HG03575 (cell line): ENCODE measurements around the gene C1QTNF5.

ENCODE experiments used
- ATAC-seq: cut with Tn5 transposase; IDR thresholded peaks from one replicate; pipeline ENCODE4 v1.9.1; 2021; ENCODE audit not compliant: unreplicated experiment, insufficient number of reproducible peaks, low FRiP score; ENCODE audit errors: extremely low read depth

The C1QTNF5 gene

DNA sequence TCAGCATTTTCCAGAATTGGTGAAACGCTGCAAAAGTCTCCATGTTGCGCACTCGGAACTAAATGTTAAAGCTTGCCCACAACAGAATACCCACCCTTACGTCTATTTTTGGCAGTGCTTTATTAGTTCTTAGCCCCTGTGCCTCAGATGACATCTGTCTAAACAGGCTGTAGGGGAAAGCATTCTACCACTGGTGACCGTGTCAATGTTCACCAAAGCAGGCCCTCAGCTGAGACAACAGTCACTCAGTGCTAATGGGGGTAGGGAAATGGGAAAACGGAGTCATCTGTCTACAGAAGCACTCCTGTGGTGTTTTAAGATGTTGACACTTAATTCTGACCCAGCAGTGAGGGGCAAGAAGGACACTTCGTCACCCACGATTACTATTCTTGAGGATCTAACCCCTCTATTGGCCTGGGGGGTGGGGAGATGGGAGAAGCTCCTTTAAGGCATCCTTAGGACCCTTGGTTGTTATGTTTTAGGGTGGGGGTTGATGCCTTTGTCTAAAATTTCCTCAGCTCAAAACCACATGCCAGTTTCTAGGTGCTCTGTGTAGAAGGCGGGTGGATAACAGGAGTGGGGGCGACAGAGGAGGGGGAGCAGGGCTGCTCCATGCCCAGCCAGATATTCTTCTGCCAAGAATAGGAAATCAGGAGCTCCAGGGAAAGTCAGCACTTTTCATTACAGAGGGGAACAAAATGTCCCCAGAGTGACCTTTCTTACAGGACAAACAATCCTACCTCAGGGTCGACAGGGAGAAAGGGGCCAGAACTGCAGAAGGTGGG is 21.4 kb upstream of the C1QTNF5 start:
- no peak for ATAC-seq

- no peak for ATAC-seq
Observed at GRCh38 chr11:119361056-119361787, 20.5 kb upstream of the C1QTNF5 start.

- no peak for ATAC-seq
Observed at GRCh38 chr11:119359365-119360214, 18.9 kb upstream of the C1QTNF5 start.

- no peak for ATAC-seq
Observed at GRCh38 chr11:119357074-119357473, 16.4 kb upstream of the C1QTNF5 start.

GRCh38 chr11:119356349-119357031 is 15.8 kb upstream of the C1QTNF5 start:
- no peak for ATAC-seq

- ATAC-seq: no peak
Observed at GRCh38 chr11:119355091-119355843, 14.6 kb upstream of the C1QTNF5 start.

DNA sequence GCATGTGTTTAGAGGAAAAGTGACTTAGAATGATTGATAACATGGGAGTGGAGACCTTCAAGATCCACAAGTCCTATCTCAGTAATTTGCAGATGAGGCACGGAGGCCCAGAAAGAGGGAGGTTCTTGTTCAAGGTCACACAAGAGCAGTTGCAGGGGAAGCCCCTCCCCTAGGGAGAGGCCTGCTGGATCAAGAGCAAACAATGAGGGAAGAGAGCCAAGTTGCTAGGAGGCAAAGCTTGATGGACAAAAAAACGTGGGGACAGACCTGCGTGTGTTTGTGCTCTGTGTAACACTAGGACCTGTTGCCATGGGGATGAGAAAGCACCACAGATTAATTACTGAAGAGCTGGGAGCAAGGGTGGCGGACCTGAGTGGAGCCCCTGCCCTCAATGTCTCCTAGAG is 12.2 kb upstream of the C1QTNF5 start:
- no peak for ATAC-seq

- no peak for ATAC-seq
Observed at GRCh38 chr11:119351232-119351631, 10.5 kb upstream of the C1QTNF5 start.

GRCh38 chr11:119350302-119350701 is 9.6 kb upstream of the C1QTNF5 start:
- no peak for ATAC-seq

DNA sequence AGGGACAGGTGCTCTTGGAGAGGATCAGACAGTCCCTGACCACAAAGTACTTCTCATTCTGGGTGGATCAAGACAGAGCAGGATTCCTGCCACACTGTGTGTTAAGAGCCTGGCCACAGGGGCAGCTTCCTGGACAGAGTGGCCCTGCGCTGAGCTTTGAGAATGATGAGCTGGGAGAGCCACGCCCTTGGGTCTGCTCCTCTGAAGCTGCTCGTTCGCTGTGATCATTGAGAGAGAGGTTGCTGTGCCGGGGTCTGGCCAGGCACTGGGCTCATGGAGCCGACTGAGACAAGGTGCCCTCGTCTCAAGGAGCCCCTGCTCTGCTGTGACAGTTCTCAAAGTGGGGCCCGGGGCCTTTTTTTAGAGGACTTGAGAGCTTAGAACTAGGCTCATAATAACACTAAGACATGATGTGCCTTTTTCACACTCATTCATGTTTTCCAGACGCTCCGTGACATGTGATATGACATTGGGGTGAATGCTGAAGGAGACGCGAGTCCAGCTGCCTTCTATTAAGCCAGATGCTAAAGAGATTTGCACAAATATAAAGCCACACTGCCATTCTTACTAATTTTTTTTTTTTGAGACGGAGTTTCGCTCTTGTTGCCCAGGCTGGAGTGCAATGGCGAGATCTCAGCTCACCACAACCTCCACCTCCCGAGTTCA is 7.4 kb upstream of the C1QTNF5 start:
- ATAC-seq: no peak

DNA sequence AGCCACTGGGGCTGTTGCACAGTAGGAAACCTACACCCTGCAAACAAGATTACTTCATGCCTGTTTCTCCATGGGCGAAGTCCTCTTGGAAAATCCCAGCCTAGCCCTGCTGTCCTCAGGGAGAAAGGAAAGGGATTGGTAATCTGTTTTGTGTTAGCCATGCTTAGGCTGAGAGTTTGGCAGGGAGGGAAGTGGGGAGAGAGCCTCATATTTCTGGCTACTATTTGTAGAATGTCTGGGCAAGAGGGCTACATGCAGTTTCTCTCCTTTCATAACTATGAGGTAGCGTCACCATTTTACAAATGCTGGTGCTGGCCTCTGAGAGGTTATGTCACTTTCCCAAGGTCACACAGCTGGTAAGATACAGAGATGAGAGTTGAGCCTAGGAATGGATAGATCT is 6.6 kb upstream of the C1QTNF5 start:
- ATAC-seq: no peak

GRCh38 chr11:119346605-119347004 is 5.9 kb upstream of the C1QTNF5 start, which contains the start of gene MFRP:
Gene MFRP, minus strand, starts transcription at chr11:119346705. Its CDS starts 192 bp downstream, at chr11:119346513.
- no peak for ATAC-seq

DNA sequence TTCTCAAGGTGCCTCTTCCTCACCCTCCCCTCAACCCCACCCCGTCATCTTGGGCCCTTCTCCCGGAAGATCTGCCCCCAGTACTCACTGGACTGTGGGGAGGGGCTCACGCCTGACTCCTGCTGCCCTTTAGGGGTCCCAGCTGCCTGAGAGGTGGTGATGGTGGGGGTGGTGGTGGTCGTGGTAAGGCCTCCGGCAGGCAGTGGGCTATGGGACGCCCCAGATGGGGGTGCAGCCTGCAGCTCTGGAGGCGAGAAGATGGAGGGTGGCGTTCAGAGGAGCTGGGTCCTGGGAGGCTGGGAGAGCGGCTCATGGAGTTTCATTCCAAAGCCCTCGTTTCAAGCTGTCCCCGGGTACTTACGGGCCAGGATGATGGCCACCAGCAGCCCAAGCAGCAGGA is 5.0 kb upstream of the C1QTNF5 start:
- ATAC-seq: no peak

- ATAC-seq: no peak
Observed at GRCh38 chr11:119344291-119345010, 3.8 kb upstream of the C1QTNF5 start.

GRCh38 chr11:119343726-119344125 is 3.0 kb upstream of the C1QTNF5 start:
- no peak for ATAC-seq

DNA sequence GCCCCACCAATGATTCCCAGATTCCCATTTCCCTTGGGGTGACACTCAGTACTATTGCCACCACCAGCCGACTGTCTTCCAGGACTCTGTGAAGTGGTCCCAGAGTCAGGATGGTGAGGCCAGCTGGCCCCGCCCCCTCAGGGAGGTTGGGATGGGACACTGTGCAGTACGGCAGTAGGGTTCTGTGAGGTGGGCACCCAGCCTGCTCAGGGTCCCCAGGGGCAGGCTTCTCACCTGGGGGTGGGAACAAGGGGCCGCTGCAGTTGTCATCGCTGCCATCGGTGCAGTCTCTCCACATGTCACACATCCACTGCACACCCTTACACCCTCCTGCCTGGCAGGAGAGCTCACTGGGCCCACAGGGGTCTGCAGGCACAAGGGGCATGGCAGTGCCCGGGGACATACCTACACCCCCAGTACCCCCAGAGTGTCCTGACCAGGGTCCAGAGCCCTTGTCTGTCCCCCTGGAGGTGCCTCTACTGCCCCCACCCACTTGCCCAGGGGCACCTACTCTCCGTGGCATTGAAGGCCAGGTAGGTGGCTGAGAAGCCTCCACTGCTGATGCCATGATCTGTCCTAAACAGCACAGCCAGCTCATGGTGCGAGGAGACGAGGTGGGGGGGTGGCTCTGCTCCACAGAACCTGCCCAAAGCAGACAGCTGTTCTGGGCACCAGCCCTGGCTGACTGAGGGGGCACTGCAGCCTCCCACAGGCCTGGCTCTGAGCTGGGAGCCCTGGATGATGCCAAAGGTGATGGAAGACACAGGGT is 1.9 kb upstream of the C1QTNF5 start:
- no peak for ATAC-seq

- ATAC-seq: no peak
Observed at GRCh38 chr11:119342023-119342300, 1.3 kb upstream of the C1QTNF5 start.
